T-helper 1 cell (primary cell): ENCODE measurements around the gene RNF39.
"Not testable (repeated sequence)": the region's sequence is repeated elsewhere in the genome, so short reads cannot be mapped to it uniquely, and the experiment has no call there.

Experiments used
- DNase-seq, 5 donors: peaks; one replicate each; pipeline ENCODE4 v3.0.0-alpha.2; 2012 to 2020

The RNF39 gene

DNA sequence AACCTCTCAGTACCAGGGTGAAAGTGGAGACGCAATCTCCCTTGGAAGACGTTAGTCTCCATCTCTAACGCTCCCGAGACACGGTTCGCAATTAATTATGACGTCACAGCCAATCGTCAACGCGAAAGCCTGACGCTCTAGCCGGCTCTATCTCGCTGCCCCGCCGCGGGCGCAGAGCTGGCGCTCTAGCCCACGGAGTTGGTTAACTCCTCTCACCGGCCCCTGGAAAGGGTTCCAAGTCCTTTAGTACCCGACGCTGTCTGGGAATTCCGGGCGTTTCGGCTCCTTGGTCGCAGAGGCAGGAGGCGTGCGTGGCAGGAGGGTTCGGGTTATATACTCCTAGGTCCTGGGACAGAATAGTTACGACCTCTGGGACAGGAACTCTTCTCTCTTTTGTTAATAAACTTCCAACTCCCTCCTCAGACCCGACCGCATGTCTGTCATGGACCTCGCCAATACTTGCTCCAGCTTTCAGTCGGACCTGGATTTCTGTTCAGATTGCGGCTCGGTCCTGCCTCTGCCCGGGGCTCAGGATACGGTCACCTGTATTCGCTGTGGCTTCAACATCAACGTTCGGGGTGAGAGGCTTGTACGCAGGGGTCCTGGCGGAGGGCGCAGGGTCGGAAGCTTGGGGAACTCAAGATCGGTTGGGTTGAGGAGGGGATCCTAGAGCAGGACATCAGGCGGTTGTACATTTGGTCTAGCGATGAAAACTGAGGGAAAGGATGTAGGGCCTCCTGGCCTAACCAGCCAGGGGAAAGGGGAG lies 14.3 kb downstream of the RNF39 start, which contains the start of gene POLR1H:
Gene POLR1H, plus strand, starts transcription at position 174 of the 766 bp plus-strand sequence. Its CDS starts 260 bp downstream, at position 434.
- peak; percentile 66 to 91 (median 79) for DNase-seq

DNA sequence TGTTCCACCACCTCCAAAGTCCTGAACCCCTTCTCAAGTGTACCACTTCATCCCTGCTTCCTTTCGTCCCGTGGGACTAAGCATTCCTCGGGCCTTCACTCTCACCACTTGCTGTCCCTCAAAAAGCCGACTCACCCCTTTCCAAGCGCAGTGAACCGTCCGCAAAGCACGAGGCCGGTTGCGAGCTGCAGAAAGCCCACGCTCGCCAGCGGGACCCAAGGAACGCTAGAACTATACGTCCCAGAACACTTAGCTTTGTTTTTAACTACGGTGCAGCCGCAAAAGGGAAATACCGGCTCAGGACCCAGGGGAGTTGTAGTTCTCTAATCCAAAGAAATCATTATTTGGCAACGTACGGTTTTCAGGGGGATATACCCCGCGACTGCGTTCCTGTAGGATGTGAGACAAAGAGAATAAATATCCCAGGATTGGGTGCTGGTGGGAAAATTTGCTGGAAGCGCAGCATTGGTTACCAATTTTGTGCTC lies 14.9 kb downstream of the RNF39 start:
- DNase-seq = no peak

DNA sequence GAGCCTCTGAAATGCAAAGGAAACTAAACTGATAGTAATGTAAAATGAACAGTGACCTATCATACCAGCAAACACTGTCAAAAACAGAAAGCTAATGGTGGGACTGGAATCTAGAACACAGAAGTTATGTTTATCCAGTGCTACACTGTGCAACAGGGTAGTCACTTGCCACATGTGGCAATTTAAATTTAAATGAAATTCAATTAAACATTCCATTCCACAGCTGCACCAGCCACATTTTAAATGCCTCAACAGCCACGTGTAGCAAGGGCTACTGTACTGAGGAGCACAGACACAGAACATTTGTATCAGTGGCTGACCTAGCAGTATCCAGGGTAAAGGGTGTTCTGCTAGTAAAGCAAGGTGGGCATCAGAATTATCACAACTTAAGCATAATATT lies 20.1 kb downstream of the RNF39 start:
- no peak for DNase-seq

DNA sequence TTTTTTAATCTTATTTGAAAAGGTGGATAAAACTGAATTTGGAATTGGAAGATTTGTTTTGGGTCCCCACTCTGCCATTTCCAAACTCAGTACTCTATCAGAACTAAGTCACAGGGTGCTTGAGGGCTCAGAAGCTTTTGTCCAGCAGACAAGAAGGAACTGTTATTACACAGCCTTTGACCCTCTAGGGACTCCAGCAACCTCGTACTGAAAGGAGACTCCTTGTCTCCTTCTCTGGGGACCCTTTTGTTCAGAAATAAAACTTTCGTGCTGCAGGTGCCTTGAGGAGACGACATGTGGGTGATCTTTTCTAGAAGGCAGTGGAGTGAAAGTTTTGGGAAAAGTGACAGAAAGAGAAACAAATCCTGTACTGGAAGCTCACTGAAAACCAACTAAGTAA lies 21.9 kb downstream of the RNF39 start:
- no peak for DNase-seq

DNA sequence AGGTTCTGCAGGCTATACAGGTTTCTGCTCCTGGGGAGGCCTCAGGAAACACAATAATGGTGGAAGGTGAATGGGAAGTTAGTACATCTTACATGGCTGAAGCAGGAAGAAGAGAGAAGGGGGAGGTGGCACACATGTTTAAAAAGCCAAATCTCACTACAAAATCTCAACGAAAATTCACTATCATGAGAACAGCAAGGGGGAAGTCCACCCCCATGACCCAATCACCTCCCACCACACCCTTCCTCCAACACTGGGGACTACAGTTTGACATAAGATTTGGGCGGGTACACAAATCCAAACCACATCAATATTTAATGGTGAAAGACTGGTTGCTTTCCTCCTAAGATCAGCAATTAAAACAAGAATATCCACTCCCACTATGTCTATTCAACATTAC lies 28.3 kb downstream of the RNF39 start:
- DNase-seq = no peak

DNA sequence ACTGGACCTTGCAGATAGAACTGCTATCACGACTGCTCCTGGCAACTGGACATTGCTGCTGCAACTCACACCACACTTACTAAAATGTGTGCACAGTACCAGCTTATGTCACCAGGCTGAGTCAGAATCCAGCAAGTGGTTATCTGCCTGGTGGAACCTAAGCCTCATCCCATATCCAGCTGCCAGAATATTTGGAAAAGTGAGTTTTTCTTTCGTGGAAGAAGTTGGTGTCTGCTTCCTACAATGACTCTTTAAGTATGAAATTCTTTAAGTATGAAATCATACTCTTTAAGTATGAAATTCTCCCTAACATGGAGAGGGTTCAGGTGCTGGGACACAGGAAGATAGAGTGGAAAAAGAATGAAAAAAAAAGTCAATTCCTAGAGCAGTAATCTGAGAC lies 30.9 kb downstream of the RNF39 start:
- no peak for DNase-seq

DNA sequence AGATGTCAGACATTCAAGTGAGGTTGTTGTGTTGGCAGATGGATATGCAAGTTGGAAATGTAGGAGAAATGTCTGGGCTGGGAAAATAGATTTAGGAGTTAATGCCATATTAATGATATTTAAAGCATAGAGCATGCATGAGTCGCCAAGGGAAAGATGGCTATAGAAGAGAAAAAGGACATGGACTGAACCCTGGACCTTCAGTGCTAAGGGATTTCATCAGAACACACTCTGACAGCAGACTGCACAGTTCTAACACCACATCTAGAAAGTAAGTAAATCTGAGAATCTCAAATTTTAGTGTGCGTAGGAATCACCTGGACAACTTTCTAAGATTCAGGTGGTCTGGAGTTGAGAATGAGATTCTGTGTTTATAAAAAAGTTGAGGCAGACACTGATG lies 31.8 kb downstream of the RNF39 start:
- DNase-seq = no peak

DNA sequence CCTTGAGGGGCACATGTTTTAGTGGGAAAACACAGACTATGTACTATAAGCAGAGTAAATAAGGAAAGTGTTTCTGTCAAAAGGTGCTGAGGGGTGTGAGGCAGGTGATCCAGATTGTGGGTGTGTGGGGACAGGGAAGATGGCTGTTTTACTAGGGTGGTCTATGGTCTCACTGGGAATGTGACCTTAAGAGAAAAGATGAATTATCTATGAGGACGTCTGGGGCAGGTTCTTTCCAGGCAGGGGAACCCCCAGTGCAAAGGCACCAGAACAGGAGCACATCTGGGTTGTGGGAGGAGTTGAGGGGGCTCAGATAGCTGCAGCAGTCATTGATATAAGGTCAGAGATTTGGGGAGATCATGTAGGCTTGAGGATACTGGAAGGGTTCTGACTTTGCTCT lies 32.7 kb downstream of the RNF39 start:
- DNase-seq = no peak

DNA sequence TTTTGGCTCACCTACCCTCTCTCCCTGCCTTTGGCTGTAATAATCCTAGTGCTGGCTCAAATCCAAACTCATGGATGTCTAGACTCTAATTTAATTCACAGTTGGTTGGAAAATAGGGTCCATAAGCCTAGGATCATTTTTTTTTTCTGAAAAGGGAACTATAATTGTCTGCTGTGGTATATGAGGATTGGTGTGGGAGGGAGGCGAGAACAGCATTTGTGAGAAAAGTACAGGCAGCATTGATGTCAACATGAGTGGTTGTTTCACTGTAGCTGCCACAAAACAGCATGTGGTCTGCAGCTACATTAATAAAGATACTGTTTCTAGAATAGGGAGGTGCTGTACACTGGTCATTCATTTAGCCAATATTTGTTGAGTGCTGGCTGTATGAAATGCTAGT lies 33.1 kb downstream of the RNF39 start:
- no peak for DNase-seq

DNA sequence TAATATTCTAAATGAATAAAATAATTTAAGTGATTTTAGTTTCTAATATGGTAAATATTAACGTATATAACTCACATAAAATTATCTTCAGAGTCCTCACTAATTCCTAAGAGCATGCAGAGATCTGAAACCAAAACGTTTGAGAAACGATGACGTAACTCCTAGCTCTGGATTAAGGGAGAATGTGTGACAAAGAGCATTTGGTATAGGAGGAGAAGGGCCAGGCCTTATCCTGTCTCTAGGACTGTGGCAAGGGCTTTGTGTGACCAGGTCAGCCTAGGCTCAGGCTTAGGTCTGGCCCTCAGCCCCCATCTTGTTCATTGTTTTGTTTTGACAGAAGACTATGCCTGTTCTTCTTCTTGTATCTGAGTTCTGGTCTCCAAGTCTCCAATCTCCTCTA lies 33.7 kb downstream of the RNF39 start:
- DNase-seq = no peak

DNA sequence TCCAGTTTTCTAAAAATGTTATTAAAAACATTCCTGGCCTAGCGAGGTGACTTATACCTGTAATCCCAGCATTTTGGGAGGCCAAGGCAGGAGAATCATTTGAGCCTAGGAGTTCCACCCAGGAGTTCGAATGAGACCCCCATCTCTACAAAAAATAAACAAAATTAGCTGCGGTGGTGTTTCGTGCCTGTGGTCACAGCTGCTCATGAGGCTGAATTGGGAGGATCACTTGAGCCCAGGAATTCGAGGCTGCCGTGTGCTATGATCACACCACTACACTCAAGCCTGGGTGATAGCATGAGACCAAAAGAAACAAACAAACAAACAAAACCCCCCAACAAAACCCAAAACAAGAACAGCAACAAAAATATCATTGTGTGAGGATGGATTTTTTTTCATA lies 34.3 kb downstream of the RNF39 start:
- no peak for DNase-seq

DNA sequence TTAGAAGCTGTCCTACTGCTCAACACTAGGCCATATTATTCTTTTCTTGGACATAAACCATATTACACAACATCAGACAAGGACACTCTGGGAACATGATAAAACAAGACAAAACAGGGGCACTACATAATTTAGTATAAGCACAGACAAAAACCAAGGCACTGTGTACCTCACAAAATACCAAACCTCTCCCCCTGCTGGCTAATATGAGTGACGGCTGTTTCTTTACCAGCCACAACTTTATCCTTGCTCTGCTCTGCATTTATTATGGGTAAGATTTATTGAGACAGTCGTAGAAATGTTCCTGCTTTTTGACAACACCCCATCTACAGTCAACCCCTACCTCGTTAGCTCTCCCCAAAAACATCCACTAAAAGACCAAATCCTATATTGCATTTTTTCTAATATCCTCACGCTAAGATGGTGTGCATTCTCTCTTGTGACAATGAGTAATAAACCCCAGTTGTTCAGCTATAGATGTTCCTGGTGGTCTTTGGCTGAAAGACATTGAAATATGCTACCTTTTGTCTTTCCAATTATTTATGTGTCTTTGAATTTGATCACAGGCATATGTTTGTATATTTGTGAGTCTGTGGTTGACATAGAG lies 38.3 kb downstream of the RNF39 start:
- peak in 1 of 5 donors; percentile 5 for DNase-seq

DNA sequence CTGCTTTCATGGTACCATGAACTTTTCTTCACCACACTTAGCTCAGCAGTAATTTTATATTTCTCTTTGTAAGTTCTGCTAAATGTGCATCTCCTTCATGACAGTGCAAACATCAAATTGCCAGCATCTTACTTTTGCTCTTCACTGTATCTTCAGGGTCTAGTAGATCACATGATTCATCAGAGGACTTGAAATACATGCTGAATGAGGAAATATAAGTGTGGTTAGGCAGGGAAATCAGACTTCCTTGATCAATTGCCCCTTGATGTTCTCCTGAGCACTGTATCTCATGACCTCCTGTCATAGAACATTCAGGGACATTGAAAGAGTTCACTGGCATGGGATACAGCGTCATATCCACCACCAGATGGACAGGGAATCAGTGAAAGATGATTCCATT lies 39.8 kb downstream of the RNF39 start:
- no peak for DNase-seq

DNA sequence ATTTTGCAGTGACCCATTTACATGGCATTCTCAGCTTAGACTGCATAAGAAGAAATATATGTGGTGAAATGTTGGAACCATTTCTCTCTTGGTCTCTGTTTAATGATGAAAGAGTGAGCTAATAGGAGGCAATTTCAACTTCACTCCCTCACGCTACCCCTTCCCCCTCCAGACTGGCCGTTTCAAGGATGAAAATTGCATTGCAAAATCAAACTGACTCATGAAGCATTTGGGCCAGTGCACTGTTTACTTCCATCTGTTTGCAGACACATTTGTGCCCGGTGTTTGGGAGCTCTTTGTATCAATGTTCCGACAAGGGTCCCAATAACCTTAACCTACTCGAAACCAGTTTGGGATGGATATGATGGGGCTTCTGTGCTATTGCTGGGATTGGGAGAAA lies 42.1 kb downstream of the RNF39 start:
- DNase-seq = not testable (repeated sequence)

DNA sequence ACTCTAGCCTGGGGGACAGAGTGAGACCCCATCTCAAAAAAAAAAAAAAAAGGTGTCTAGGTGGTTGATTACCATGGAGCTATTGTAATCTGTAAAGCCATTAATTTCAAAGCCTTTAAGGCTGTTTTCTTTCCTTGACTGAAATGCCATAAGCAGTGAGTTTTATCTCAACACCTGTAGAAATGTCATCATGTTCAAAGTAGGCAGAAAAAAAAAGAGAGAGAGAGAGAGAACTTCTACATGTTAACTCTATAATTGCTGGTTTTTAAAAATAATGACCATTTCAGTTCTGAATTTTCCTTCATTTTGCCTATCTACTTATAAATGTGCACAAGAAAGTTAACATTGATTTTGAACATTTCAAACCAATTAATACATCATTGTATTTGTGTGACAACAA lies 44.2 kb downstream of the RNF39 start:
- DNase-seq = no peak

DNA sequence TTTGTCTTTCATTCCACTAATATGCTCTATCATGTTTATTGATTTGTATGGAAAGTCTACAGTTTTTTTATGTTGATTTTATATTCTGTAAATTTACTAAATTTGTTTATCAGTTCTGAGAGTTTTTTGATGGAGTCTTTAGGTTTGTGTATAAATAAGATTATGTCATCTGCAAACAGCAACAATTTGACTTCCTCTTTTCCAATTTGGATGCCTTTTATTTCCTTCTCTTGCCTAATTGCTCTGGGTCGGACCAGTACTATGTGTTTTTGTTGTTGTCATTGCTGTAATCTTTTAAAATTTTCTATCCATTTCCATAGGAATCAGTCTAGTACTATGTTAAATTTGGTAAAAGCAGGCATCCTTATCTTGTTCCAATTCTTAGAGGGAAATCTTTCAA lies 46.0 kb downstream of the RNF39 start:
- DNase-seq = no peak

DNA sequence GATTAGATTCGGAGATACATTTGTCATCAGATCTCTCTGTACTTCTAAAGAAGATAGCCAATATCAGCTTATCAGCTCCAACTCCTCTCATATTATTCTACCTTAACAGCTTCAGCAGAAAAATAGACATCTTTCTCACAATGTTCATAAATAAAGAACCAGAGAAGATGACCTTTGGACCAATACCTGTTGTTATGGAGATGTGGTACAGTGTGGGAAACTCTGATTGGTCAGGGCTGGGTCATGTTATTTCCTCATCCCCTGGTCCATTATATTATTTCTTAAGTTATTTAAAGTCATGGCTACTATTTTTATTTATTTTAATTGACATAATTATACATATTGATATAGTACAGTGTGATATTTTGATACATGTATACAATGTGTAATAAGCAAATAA lies 50.4 kb downstream of the RNF39 start:
- no peak for DNase-seq

DNA sequence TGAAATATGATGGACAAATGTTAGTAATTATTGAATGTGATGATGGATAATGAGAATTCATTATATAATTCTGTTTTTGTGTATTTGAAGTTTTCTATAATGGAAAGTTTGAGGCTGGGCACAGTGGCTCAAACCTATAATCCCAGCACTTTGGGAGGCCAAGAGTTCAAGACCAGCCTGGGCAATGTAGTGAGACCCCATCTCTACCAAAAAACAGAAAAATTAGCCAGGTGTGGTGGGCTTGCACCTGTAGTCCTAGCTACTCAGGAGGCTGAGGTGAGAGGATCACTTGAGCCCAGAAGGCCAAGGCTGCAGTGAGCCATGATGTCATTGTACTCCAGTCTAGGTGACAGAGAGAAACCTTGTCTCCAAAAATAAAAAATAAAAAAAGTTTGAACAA lies 52.9 kb downstream of the RNF39 start:
- DNase-seq = not testable (repeated sequence)

DNA sequence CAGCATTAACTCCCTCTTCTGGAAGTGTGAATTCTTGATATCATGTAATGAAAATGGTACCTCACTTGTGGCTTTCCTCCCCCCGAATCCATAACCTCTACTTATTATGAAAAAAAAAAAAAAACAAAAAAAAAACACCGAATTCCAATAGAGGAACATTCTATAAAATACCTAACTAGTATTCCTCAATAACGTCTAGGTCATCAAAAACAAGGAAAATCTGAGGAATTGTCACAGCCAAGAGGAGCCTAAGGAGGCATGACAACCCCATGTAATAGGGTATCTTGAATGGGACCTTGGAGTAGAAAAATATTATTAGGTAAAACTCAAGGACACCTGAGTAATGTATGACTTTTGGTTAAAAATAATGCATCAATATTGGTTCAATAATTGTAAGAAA lies 53.4 kb downstream of the RNF39 start:
- DNase-seq = no peak

DNA sequence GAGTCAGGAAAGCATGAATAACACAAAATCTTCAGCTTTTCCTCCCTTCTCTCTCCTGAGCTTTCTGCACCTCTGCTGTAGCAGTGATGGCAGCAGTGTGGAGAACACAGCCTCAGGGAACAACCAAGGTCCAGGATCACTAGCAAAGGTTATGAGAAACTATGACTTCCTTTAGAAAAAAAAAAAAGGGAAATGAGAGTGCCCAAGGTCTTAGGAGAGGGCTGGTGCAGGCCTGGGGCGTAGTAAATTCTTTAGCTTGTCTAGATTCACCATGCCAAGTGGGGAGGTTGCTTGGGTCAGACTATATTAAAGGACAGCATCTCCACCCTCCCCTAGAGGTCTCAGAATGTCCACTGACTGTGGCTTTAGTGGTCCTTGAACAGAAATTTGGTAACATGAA lies 54.9 kb downstream of the RNF39 start:
- DNase-seq = no peak
